Tibial nerve (tissue), 4 donors: ENCODE data around the gene EFNB2.

Source experiments
- EP300 ChIP-seq, 2 donors: sonication (generic); formaldehyde crosslinking; IDR thresholded peaks; one replicate each; pipeline ENCODE4 v1.6.1; 2017; ENCODE audit warnings: antibody characterized with exemption in 2 of 2, mild to moderate bottlenecking in 1 of 2
- POLR2A ChIP-seq, 2 donors: fragments of 450-650 bp; IDR thresholded peaks; one replicate each; pipeline ENCODE4 v1.6.1; 2017; ENCODE audit warnings: antibody characterized with exemption in 2 of 2, mild to moderate bottlenecking in 2 of 2, moderate library complexity in 2 of 2
- TF ChIP-seq, protein P1 (sequence below), 5 experiments: fragments of 200-600 bp in 3 of 5; fragments of 450-650 bp in 2 of 5; sonication (generic) in 3 of 5; IDR thresholded peaks; one replicate each; pipeline ENCODE4 v1.5.1; 2016 to 2019; ENCODE audit warnings: antibody characterized with exemption in 5 of 5, mild to moderate bottlenecking in 3 of 5, moderate library complexity in 2 of 5

GRCh38 chr13:106466691-106467426 is 68.6 kb downstream of the EFNB2 start:
- TF ChIP-seq, protein P1, sequence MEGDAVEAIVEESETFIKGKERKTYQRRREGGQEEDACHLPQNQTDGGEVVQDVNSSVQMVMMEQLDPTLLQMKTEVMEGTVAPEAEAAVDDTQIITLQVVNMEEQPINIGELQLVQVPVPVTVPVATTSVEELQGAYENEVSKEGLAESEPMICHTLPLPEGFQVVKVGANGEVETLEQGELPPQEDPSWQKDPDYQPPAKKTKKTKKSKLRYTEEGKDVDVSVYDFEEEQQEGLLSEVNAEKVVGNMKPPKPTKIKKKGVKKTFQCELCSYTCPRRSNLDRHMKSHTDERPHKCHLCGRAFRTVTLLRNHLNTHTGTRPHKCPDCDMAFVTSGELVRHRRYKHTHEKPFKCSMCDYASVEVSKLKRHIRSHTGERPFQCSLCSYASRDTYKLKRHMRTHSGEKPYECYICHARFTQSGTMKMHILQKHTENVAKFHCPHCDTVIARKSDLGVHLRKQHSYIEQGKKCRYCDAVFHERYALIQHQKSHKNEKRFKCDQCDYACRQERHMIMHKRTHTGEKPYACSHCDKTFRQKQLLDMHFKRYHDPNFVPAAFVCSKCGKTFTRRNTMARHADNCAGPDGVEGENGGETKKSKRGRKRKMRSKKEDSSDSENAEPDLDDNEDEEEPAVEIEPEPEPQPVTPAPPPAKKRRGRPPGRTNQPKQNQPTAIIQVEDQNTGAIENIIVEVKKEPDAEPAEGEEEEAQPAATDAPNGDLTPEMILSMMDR (IDR thresholded peaks at IDR 0.05) = no peak
- TF ChIP-seq POLR2A (IDR thresholded peaks at IDR 0.05) = no peak
- TF ChIP-seq EP300 (IDR thresholded peaks at IDR 0.05) = no peak
